Measurements from ENCODE around the gene WDR7.

Gene WDR7

GRCh38 chr18:56934906-56935305, 283.7 kb downstream of the WDR7 start:
- no peaks in the 10 kb centered on the region for H3K36me3 ChIP-seq (ENCODE audit: control insufficient read depth, insufficient read depth, low read length)
- H3K27me3 ChIP-seq (ENCODE audit: control insufficient read depth, insufficient read depth, low read length), result no peaks in the 10 kb centered on the region
- H3K9me3 ChIP-seq (ENCODE audit: control insufficient read depth, low read length), result no peaks in the 10 kb centered on the region
- H3K4me3 ChIP-seq (ENCODE audit: low read length), result no peak overlapping the region
- H3K4me1 ChIP-seq (ENCODE audit: control insufficient read depth, insufficient read depth, low read length), result no peaks in the 10 kb centered on the region
- no peak overlapping the region for H3K9ac ChIP-seq (ENCODE audit: low read length)

- Histone ChIP-seq H3K36me3 (ENCODE audit: control insufficient read depth, insufficient read depth, low read length) (no peaks in the 10 kb centered on the region), H3K4me3 (ENCODE audit: low read length) (no peak overlapping the region), H3K4me1 (ENCODE audit: control insufficient read depth, insufficient read depth, low read length) (no peaks in the 10 kb centered on the region), H3K9me3 (ENCODE audit: control insufficient read depth, low read length) (no peaks in the 10 kb centered on the region), H3K27me3 (ENCODE audit: control insufficient read depth, insufficient read depth, low read length) (no peaks in the 10 kb centered on the region), H3K9ac (ENCODE audit: low read length) (no peak overlapping the region)
Observed at GRCh38 chr18:56935434-56936040, 284.4 kb downstream of the WDR7 start.

DNA sequence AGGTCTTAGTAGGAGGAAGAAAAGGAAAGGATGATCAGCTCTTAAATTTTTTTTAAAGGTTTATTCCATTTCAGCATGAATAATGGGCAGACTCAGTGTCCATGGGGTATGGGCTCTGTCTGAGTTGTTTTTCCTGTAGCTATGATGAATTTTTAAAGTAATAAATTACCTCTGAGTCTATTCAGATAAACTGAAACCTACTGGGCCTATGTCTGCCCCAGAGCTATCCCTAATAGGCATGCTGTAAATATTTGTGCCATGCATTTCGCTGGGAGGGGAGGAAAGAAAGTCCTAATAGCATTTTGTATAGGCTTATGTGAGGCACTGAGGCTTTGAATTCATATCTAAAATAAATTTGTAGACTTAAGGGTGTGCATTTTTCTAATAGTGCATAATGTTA, 285.3 kb downstream of the WDR7 start:
- Histone ChIP-seq H3K27me3 (ENCODE audit: control insufficient read depth, insufficient read depth, low read length) (no peaks in the 10 kb centered on the region), H3K36me3 (ENCODE audit: control insufficient read depth, insufficient read depth, low read length) (no peaks in the 10 kb centered on the region), H3K9me3 (ENCODE audit: control insufficient read depth, low read length) (no peaks in the 10 kb centered on the region), H3K4me3 (ENCODE audit: low read length) (no peak overlapping the region), H3K9ac (ENCODE audit: low read length) (no peak overlapping the region), H3K4me1 (ENCODE audit: control insufficient read depth, insufficient read depth, low read length) (no peaks in the 10 kb centered on the region)

GRCh38 chr18:56937874-56938430, 286.8 kb downstream of the WDR7 start:
- Histone ChIP-seq H3K4me3 (ENCODE audit: low read length) (no peak overlapping the region), H3K27me3 (ENCODE audit: control insufficient read depth, insufficient read depth, low read length) (no peaks in the 10 kb centered on the region), H3K4me1 (ENCODE audit: control insufficient read depth, insufficient read depth, low read length) (peaks cover 3% of the 10 kb centered on the region), H3K9ac (ENCODE audit: low read length) (no peak overlapping the region), H3K36me3 (ENCODE audit: control insufficient read depth, insufficient read depth, low read length) (no peaks in the 10 kb centered on the region), H3K9me3 (ENCODE audit: control insufficient read depth, low read length) (no peaks in the 10 kb centered on the region)

DNA sequence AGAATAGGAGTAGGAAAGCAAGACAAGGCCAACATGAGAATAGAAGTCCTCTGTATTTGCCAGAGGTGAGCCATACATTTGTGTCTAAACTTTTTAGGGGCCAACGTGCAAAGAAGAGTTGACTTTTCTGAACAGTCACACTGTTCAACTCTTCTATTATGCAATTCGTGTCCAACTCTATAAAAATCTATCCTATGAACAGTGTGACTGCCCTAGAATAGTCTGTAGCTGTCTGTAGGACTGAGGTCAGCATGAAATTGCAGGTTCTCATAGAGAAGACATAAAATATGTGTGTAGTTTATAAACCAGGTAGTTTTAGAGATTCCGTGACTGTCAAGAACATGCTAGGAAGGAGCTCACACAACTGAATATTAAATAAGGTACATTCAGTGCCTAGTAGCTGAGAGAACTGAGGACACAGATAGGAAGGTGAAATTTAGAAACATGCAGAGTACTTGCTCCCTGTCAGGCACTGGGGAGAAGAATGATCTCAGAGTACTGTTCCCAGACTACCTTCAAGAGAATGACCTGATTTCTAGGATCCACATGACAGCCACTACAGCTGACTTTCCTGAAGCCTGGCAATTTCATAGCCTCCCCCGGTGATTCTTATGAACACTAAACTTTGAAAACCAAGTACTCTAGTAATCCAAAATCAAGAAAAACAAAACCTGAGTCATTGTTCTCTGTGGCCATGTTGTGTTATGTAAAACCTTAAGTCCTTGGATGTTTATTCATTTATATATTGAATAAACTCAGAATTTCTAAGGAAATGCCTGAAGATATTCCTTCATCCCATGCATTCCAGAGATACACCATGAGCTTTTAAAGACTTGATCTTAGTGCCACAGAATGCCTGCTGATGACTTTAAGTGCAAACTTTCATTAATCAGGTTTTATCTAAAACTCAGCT, 294.3 kb downstream of the WDR7 start:
- no peaks in the 10 kb centered on the region for H3K9me3 ChIP-seq (ENCODE audit: control insufficient read depth, low read length)
- no peaks in the 10 kb centered on the region for H3K36me3 ChIP-seq (ENCODE audit: control insufficient read depth, insufficient read depth, low read length)
- no peak overlapping the region for H3K9ac ChIP-seq (ENCODE audit: low read length)
- H3K4me1 ChIP-seq (ENCODE audit: control insufficient read depth, insufficient read depth, low read length), result peaks cover 6% of the 10 kb centered on the region
- H3K27me3 ChIP-seq (ENCODE audit: control insufficient read depth, insufficient read depth, low read length), result no peaks in the 10 kb centered on the region
- no peak overlapping the region for H3K4me3 ChIP-seq (ENCODE audit: low read length)

DNA sequence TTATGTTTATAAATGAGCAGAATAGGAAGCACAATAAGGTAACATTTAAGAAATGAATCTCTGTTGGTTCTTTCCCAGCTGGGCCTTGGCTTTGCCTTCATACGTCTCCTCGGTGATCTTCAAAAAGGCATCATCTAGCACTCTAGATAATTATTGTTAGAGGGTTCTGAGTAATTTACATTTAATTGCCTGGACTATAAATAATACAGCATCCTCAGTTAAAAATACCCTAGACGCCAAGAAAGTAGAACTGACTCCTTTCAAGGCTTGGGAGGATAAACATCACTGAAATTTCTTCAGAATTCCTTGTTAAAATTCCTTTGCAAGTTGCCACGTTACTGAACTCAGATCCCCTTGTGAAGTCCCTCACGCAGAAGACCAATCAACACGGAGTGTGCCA, 296.1 kb downstream of the WDR7 start:
- no peak overlapping the region for H3K9ac ChIP-seq (ENCODE audit: low read length)
- peaks cover 7% of the 10 kb centered on the region for H3K4me1 ChIP-seq (ENCODE audit: control insufficient read depth, insufficient read depth, low read length)
- no peak overlapping the region for H3K4me3 ChIP-seq (ENCODE audit: low read length)
- H3K9me3 ChIP-seq (ENCODE audit: control insufficient read depth, low read length), result no peaks in the 10 kb centered on the region
- H3K36me3 ChIP-seq (ENCODE audit: control insufficient read depth, insufficient read depth, low read length), result no peaks in the 10 kb centered on the region
- H3K27me3 ChIP-seq (ENCODE audit: control insufficient read depth, insufficient read depth, low read length), result no peaks in the 10 kb centered on the region

DNA sequence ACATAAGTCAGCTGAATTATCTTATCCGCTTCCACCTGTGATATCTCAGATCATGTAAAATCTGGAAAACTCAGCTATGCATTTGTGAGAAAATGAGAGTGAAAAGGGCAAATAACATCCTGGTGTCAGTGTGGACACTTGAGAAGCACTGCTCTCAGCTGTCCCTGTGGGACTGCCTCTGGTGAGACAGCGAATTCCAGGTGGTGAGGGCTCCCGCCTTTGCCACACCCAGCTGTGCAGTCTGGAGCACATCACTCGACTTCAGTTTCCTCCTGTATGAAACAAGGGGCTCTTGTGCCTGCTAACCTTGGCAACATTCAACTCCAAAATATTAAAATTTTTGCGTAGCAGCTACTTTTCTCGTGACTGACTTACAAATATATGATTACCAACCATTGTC, 300.9 kb downstream of the WDR7 start:
- Histone ChIP-seq H3K9ac (ENCODE audit: low read length) (no peak overlapping the region), H3K4me1 (ENCODE audit: control insufficient read depth, insufficient read depth, low read length) (peaks cover 7% of the 10 kb centered on the region), H3K36me3 (ENCODE audit: control insufficient read depth, insufficient read depth, low read length) (no peaks in the 10 kb centered on the region), H3K4me3 (ENCODE audit: low read length) (no peak overlapping the region), H3K9me3 (ENCODE audit: control insufficient read depth, low read length) (no peaks in the 10 kb centered on the region), H3K27me3 (ENCODE audit: control insufficient read depth, insufficient read depth, low read length) (no peaks in the 10 kb centered on the region)

- Histone ChIP-seq H3K4me3 (ENCODE audit: low read length) (no peak overlapping the region), H3K27me3 (ENCODE audit: control insufficient read depth, insufficient read depth, low read length) (no peaks in the 10 kb centered on the region), H3K4me1 (ENCODE audit: control insufficient read depth, insufficient read depth, low read length) (peaks cover 7% of the 10 kb centered on the region), H3K9me3 (ENCODE audit: control insufficient read depth, low read length) (no peaks in the 10 kb centered on the region), H3K9ac (ENCODE audit: low read length) (no peak overlapping the region), H3K36me3 (ENCODE audit: control insufficient read depth, insufficient read depth, low read length) (no peaks in the 10 kb centered on the region)
Observed at GRCh38 chr18:56953428-56954198, 302.5 kb downstream of the WDR7 start.

DNA sequence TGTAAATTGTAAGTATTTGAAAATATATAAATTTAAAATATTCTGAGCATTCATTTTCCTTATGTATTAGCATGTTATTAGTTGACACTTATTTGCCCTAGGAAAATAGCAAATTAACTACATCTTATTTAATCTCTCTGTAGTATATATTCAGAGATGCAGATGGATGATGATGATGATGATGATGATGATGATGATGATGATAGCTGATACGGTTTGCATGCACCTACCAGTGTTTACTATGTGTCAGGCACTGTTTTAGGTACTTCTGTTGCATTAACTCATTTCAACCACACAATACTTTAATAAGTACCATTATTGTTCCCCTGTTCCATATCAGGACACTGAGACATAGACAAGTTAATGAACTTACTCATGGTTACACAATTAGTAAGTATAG, 304.3 kb downstream of the WDR7 start:
- Histone ChIP-seq H3K4me3 (ENCODE audit: low read length) (no peak overlapping the region), H3K36me3 (ENCODE audit: control insufficient read depth, insufficient read depth, low read length) (no peaks in the 10 kb centered on the region), H3K9me3 (ENCODE audit: control insufficient read depth, low read length) (no peaks in the 10 kb centered on the region), H3K27me3 (ENCODE audit: control insufficient read depth, insufficient read depth, low read length) (no peaks in the 10 kb centered on the region), H3K4me1 (ENCODE audit: control insufficient read depth, insufficient read depth, low read length) (peaks cover 4% of the 10 kb centered on the region), H3K9ac (ENCODE audit: low read length) (no peak overlapping the region)

DNA sequence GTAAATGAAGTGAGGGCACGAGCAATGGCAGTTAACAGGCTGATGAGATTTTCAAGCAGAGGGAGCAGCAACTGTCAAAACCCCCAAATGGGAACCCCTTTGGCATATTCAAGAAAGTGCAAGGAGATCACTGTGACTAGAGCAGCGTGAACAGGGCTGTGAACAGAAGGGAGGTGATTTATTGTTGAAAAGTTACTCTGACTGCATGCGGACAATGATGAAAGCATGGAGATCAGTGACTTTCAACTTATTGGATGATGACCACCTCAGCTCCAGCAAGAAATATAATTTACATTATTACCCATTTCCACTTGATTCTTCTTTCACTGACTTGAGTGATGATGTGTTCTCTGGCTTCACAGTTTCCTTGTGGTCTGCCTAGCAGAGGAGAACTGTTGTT, 308.0 kb downstream of the WDR7 start:
- H3K27me3 ChIP-seq (ENCODE audit: control insufficient read depth, insufficient read depth, low read length), result no peaks in the 10 kb centered on the region
- H3K4me3 ChIP-seq (ENCODE audit: low read length), result no peak overlapping the region
- H3K36me3 ChIP-seq (ENCODE audit: control insufficient read depth, insufficient read depth, low read length), result no peaks in the 10 kb centered on the region
- no peaks in the 10 kb centered on the region for H3K9me3 ChIP-seq (ENCODE audit: control insufficient read depth, low read length)
- H3K9ac ChIP-seq (ENCODE audit: low read length), result no peak overlapping the region
- no peaks in the 10 kb centered on the region for H3K4me1 ChIP-seq (ENCODE audit: control insufficient read depth, insufficient read depth, low read length)

DNA sequence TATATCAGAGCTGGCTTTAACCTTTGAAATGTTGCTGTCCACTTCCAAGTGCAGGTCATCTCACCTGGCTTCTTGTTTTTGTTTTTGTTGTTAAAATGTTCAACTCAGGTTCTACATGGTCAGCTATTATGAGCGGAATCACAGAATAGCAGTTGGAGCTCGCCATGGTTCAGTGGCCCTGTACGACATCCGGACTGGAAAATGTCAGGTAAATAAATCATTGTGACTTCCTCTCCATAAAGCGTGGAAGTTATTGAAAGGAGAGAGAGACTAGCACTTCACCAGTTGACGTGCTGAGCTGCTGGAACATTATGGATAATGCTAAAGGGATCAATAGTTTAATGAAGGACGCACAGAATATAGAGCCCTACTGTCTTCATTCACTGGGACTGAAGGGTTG, 311.2 kb downstream of the WDR7 start:
- Histone ChIP-seq H3K36me3 (ENCODE audit: control insufficient read depth, insufficient read depth, low read length) (no peaks in the 10 kb centered on the region), H3K27me3 (ENCODE audit: control insufficient read depth, insufficient read depth, low read length) (no peaks in the 10 kb centered on the region), H3K9me3 (ENCODE audit: control insufficient read depth, low read length) (no peaks in the 10 kb centered on the region), H3K9ac (ENCODE audit: low read length) (no peak overlapping the region), H3K4me3 (ENCODE audit: low read length) (no peak overlapping the region), H3K4me1 (ENCODE audit: control insufficient read depth, insufficient read depth, low read length) (no peaks in the 10 kb centered on the region)

- Histone ChIP-seq H3K9me3 (ENCODE audit: control insufficient read depth, low read length) (no peaks in the 10 kb centered on the region), H3K4me3 (ENCODE audit: low read length) (no peak overlapping the region), H3K4me1 (ENCODE audit: control insufficient read depth, insufficient read depth, low read length) (no peaks in the 10 kb centered on the region), H3K27me3 (ENCODE audit: control insufficient read depth, insufficient read depth, low read length) (no peaks in the 10 kb centered on the region), H3K36me3 (ENCODE audit: control insufficient read depth, insufficient read depth, low read length) (no peaks in the 10 kb centered on the region), H3K9ac (ENCODE audit: low read length) (no peak overlapping the region)
Observed at GRCh38 chr18:56967035-56967434, 315.9 kb downstream of the WDR7 start.
